HEK293 (cell line): ENCODE results near the gene HOXB4.

Experiments
- CTCF ChIP-seq: fragments of 450-650 bp; formaldehyde crosslinking; IDR thresholded peaks from 2 replicates; pipeline ENCODE4 v1.5.1; 2016; ENCODE audit warnings: missing biosample characterization, missing genetic modification characterization
- ZBTB21 ChIP-seq: fragments of 450-650 bp; formaldehyde crosslinking; IDR thresholded peaks from 2 replicates; pipeline ENCODE4 v1.5.1; 2017; ENCODE audit warnings: missing biosample characterization, missing genetic modification characterization
- ZNF350 ChIP-seq: fragments of 450-650 bp; formaldehyde crosslinking; IDR thresholded peaks from 2 replicates; pipeline ENCODE4 v1.5.0; 2017; ENCODE audit warnings: missing biosample characterization, mild to moderate bottlenecking, missing genetic modification characterization

- TF ChIP-seq CTCF (tag by site-specific recombination), result no peak
- TF ChIP-seq ZBTB21 (tag by site-specific recombination), result no peak
- no peak for TF ChIP-seq ZNF350 (tag by site-specific recombination)
Measured at GRCh38 chr17:48624118-48624517, 46.0 kb upstream of the HOXB4 start.
